ENCODE data around the gene TSKU.

Gene TSKU

DNA sequence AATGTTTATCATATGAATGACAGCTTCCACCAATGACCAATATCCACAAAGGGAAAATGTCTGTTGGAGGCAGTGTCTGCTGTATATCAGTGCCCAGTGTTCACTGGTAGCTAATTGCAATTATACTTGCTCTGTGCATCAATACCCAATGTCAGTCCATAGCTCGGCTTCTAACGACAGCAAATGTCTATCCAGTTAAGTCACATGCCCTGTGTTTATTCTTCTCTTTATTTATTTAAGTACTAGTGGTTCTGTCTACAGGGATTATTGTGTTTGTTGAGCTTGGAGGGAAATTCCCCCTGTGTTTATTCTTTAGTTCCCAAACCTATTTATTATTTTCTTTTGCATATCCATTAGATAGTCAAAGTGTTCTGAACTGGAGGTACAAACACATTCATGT is 18.6 kb downstream of the TSKU start:
- peaks cover 35% of the 10 kb centered on the region for H3K4me1 Mint-ChIP-seq (ENCODE audit: low read depth)
- H3K4me3 Mint-ChIP-seq = no peak overlapping the region
- peaks cover 52% of the 10 kb centered on the region for H3K27me3 Mint-ChIP-seq
- H3K27ac Mint-ChIP-seq = no peak overlapping the region
- H3K36me3 Mint-ChIP-seq (ENCODE audit: low read depth) = no peaks in the 10 kb centered on the region
- no peaks in the 10 kb centered on the region for H3K9me3 Mint-ChIP-seq
- intact Hi-C loops (cut with micrococcal nuclease) = no loop called here

DNA sequence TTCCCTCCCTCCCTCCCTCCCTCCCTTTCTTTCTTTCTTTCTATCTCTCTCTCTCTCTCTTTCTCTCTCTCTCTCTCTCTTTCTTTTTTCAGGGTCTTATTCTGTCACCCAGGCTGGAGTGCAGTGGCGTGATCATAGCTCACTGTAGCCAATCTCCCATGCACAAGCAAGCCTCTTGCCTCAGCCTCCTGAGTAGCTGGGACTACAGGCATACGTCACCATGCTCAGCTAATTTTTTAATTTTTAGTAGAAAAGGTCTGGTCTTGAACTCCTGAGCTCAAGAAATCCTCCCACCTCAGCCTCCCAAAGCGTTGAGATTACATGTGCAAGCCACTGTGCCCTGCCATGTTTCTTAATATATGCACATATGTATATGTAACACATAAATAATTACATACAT is 19.0 kb downstream of the TSKU start:
- Mint-ChIP-seq H3K9me3 (no peaks in the 10 kb centered on the region), H3K27me3 (peaks cover 54% of the 10 kb centered on the region), H3K4me1 (ENCODE audit: low read depth) (peaks cover 36% of the 10 kb centered on the region), H3K36me3 (ENCODE audit: low read depth) (no peaks in the 10 kb centered on the region), H3K27ac (no peak overlapping the region), H3K4me3 (no peak overlapping the region)
- intact Hi-C loops (cut with micrococcal nuclease) = no loop called here

- Mint-ChIP-seq H3K4me1 (ENCODE audit: low read depth) (peaks cover 41% of the 10 kb centered on the region), H3K9me3 (no peaks in the 10 kb centered on the region), H3K36me3 (ENCODE audit: low read depth) (no peaks in the 10 kb centered on the region), H3K4me3 (no peak overlapping the region), H3K27me3 (peaks cover 53% of the 10 kb centered on the region), H3K27ac (no peak overlapping the region)
- intact Hi-C loops (cut with micrococcal nuclease) = no loop called here
These were observed 19.5 kb downstream of the TSKU start for GRCh38 chr11:76802621-76803020.

DNA sequence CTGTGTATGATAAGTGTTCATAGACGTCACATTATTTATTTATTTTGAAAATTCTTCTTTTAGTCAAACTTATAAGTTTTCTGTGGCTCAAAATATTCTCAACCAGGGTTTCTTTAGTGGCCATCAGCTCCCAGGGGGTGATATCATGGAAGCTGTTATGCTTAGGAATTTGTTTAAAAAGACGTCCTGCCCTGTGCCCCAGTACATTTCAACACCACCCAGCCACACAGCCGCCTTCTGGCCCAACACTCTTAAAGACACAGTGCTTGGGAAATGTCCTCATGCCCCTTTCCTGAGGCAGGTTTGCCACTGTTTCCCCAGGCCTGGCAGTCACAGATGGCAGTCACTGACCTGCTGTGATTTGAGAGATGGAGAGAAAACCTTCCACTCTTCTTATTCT is 19.9 kb downstream of the TSKU start:
- H3K4me3 Mint-ChIP-seq = no peak overlapping the region
- H3K27me3 Mint-ChIP-seq = peaks cover 51% of the 10 kb centered on the region
- no peaks in the 10 kb centered on the region for H3K9me3 Mint-ChIP-seq
- H3K4me1 Mint-ChIP-seq (ENCODE audit: low read depth) = peaks cover 42% of the 10 kb centered on the region
- H3K27ac Mint-ChIP-seq = no peak overlapping the region
- intact Hi-C loops (cut with micrococcal nuclease) = no loop called here
- H3K36me3 Mint-ChIP-seq (ENCODE audit: low read depth) = no peaks in the 10 kb centered on the region

GRCh38 chr11:76803811-76804600 is 20.9 kb downstream of the TSKU start:
- peaks cover 46% of the 10 kb centered on the region for H3K27me3 Mint-ChIP-seq
- no peaks in the 10 kb centered on the region for H3K9me3 Mint-ChIP-seq
- H3K36me3 Mint-ChIP-seq (ENCODE audit: low read depth) = no peaks in the 10 kb centered on the region
- peaks cover 37% of the 10 kb centered on the region for H3K4me1 Mint-ChIP-seq (ENCODE audit: low read depth)
- no peak overlapping the region for H3K27ac Mint-ChIP-seq
- H3K4me3 Mint-ChIP-seq = no peak overlapping the region
- intact Hi-C loops (cut with micrococcal nuclease) = no loop called here

DNA sequence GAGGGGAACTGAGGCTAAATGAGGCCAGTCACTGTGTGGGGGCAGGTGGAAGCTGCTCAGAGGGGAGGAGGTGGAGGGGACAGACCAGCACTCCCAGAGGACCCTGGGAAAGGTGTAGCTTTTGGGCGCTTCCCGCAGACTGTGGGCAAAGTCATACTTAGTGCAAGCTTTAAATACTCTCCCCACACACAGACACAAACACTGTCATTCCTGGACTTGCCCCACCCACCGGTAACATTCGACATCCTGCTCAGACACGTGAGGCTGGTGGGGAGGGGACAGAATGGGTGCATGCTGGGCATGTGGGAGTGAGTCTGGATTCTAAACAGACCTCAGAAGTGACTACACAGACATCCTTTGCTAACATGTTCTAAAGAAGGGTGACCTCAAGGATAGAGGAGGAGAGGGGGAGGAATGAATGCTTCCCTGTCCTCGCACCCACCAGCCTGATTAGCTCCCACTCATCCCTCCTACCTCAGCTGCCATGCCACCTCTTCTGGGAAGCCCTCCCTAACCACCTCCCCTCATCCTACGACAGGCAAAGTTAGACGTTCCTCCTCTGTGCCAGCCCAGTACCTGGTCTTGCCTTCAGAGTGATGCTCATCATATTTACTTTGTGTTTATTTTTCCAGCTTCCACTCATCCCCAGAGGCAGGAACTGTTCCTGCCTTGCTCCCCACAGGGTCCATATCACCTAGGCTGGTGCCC is 22.2 kb downstream of the TSKU start:
- Mint-ChIP-seq H3K4me3 (no peak overlapping the region), H3K4me1 (ENCODE audit: low read depth) (peaks cover 33% of the 10 kb centered on the region), H3K27ac (no peak overlapping the region), H3K36me3 (ENCODE audit: low read depth) (no peaks in the 10 kb centered on the region), H3K9me3 (no peaks in the 10 kb centered on the region), H3K27me3 (peaks cover 44% of the 10 kb centered on the region)
- intact Hi-C loops (cut with micrococcal nuclease) = no loop called here

- Mint-ChIP-seq H3K4me1 (ENCODE audit: low read depth) (peaks cover 38% of the 10 kb centered on the region), H3K9me3 (no peaks in the 10 kb centered on the region), H3K27ac (no peak overlapping the region), H3K4me3 (no peak overlapping the region), H3K36me3 (ENCODE audit: low read depth) (no peaks in the 10 kb centered on the region), H3K27me3 (peaks cover 41% of the 10 kb centered on the region)
- intact Hi-C loops (cut with micrococcal nuclease) = loop anchor here (2.0 kb wide), 1 partner anchor 285 kb away; no protein-coding TSS in a partner anchor
These were observed 23.0 kb downstream of the TSKU start for GRCh38 chr11:76806131-76806530.

DNA sequence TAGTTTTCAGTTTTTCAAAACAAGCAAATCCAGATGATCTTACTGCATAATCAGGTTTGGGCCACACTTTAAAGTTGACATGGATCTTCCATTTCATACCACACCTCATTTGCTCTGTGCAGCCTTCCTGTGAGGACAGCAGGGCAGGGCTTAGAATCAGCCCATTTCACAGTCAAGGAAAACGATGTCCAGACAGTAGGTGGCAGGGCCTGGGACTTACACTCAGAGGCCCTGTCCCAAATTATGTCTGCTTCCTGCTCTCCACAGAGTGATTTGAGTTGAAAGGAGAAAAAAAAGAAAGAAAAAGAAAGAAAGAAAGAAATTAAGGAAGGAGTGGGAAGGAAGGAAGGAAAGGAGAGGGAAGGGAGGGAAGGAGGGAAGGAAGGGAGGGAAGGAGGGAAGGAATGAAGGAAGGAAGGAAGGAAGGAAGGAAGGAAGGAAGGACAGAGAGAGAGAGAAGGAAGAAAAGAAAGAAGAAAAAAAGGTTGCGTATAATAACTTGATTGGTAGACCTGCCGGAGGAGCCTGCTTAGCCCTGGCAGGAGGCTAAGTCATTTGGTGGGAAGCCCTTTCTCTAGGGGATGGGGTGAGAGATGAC is 23.6 kb downstream of the TSKU start:
- Mint-ChIP-seq H3K4me1 (ENCODE audit: low read depth) (peaks cover 38% of the 10 kb centered on the region), H3K9me3 (no peaks in the 10 kb centered on the region), H3K27ac (no peak overlapping the region), H3K4me3 (no peak overlapping the region), H3K27me3 (peaks cover 41% of the 10 kb centered on the region), H3K36me3 (ENCODE audit: low read depth) (no peaks in the 10 kb centered on the region)
- intact Hi-C loops (cut with micrococcal nuclease) = loop anchor here (1.0 to 2.0 kb wide), 2 partner anchors 113 to 284 kb away; no protein-coding TSS in a partner anchor

DNA sequence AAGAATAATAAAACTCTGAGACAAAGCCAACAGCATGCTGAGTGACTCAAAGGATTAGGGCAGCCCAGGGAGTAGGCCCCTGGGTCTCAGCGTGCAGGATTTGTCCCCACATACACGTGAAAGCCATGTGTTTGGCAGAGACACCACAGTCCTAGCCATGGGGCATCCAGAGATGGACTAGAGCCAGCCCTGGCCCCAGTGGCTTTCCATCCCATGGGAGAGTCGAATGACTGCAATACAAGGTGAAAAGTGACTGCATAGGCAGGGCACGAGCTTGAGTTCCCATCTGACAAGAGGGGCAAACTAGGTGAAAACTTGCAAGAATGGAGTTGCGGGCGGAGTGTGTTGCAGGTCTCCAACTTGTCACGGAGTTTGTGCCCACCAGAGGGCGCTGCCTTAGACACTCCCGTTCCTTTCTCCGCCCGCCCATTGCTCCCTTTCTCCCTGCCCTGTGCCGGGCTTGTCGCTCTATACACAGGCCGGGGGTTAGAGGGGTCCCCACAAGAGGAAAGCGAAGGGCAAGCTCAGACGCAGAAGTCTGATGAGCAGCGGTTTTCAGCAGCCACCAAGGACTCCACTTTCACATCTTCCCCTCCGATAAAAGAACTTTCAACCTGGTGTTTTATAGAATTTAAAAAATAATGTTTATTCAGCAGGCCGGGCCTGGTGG is 24.2 kb downstream of the TSKU start:
- no peaks in the 10 kb centered on the region for H3K36me3 Mint-ChIP-seq (ENCODE audit: low read depth)
- no peak overlapping the region for H3K27ac Mint-ChIP-seq
- peaks cover 38% of the 10 kb centered on the region for H3K27me3 Mint-ChIP-seq
- no peak overlapping the region for H3K4me3 Mint-ChIP-seq
- no peaks in the 10 kb centered on the region for H3K9me3 Mint-ChIP-seq
- peaks cover 38% of the 10 kb centered on the region for H3K4me1 Mint-ChIP-seq (ENCODE audit: low read depth)
- intact Hi-C loops (cut with micrococcal nuclease) = loop anchor here (1.0 to 2.0 kb wide), 2 partner anchors 112 to 283 kb away; no protein-coding TSS in a partner anchor

GRCh38 chr11:76808171-76808570 is 25.0 kb downstream of the TSKU start:
- Mint-ChIP-seq H3K27me3 (peaks cover 35% of the 10 kb centered on the region), H3K9me3 (no peaks in the 10 kb centered on the region), H3K4me3 (no peak overlapping the region)

GRCh38 chr11:76808996-76809395 is 25.8 kb downstream of the TSKU start:
- Mint-ChIP-seq H3K9me3 (peaks cover 2% of the 10 kb centered on the region), H3K36me3 (ENCODE audit: low read depth) (no peaks in the 10 kb centered on the region), H3K27me3 (peaks cover 32% of the 10 kb centered on the region), H3K4me1 (ENCODE audit: low read depth) (peaks cover 29% of the 10 kb centered on the region), H3K27ac (no peak overlapping the region), H3K4me3 (no peak overlapping the region)
- intact Hi-C loops (cut with micrococcal nuclease) = no loop called here

More at GRCh38 chr11:76808171-76808570, 25.0 kb downstream of the TSKU start:
- Mint-ChIP-seq H3K4me1 (ENCODE audit: low read depth) (peaks cover 37% of the 10 kb centered on the region), H3K27ac (no peak overlapping the region), H3K36me3 (ENCODE audit: low read depth) (no peaks in the 10 kb centered on the region)
- intact Hi-C loops (cut with micrococcal nuclease) = no loop called here

- H3K4me1 Mint-ChIP-seq (ENCODE audit: low read depth) = peaks cover 20% of the 10 kb centered on the region
- H3K27ac Mint-ChIP-seq = peak overlapping the region; percentile 54
- peaks cover 10% of the 10 kb centered on the region for H3K9me3 Mint-ChIP-seq
- peaks cover 21% of the 10 kb centered on the region for H3K27me3 Mint-ChIP-seq
- peak overlapping the region; percentile 33 for H3K4me3 Mint-ChIP-seq
- peaks cover 3% of the 10 kb centered on the region for H3K36me3 Mint-ChIP-seq (ENCODE audit: low read depth)
- intact Hi-C loops (cut with micrococcal nuclease) = no loop called here
These were observed 27.1 kb downstream of the TSKU start for GRCh38 chr11:76810151-76810853.

- no peak overlapping the region for H3K27ac Mint-ChIP-seq
- peaks cover 10% of the 10 kb centered on the region for H3K36me3 Mint-ChIP-seq (ENCODE audit: low read depth)
- H3K9me3 Mint-ChIP-seq = peaks cover 19% of the 10 kb centered on the region
- intact Hi-C loops (cut with micrococcal nuclease) = no loop called here
- H3K4me3 Mint-ChIP-seq = no peak overlapping the region
- H3K4me1 Mint-ChIP-seq (ENCODE audit: low read depth) = peaks cover 15% of the 10 kb centered on the region
- peaks cover 13% of the 10 kb centered on the region for H3K27me3 Mint-ChIP-seq
These were observed 28.1 kb downstream of the TSKU start for GRCh38 chr11:76811259-76811658.
